Fibroblast of gingiva (primary cell): Measurements from ENCODE around the gene MOGAT2.
A peak's percentile ranks its signal among the peaks of the same experiment; 100 is the strongest.
"Not testable (repeated sequence)": the region's sequence is repeated elsewhere in the genome, so short reads cannot be mapped to it uniquely, and the experiment has no call there.

Source experiments
- DNase-seq: peaks from one replicate; pipeline ENCODE4 v3.0.0-alpha.2; 2011; ENCODE audit warnings: low read depth

The MOGAT2 gene

GRCh38 chr11:75717608-75718418 lies at the start of gene MOGAT2:
TSS of gene MOGAT2 (plus strand) at chr11:75717838. CDS start at chr11:75717889, 51 bp downstream.
- DNase-seq, result no peak

DNA sequence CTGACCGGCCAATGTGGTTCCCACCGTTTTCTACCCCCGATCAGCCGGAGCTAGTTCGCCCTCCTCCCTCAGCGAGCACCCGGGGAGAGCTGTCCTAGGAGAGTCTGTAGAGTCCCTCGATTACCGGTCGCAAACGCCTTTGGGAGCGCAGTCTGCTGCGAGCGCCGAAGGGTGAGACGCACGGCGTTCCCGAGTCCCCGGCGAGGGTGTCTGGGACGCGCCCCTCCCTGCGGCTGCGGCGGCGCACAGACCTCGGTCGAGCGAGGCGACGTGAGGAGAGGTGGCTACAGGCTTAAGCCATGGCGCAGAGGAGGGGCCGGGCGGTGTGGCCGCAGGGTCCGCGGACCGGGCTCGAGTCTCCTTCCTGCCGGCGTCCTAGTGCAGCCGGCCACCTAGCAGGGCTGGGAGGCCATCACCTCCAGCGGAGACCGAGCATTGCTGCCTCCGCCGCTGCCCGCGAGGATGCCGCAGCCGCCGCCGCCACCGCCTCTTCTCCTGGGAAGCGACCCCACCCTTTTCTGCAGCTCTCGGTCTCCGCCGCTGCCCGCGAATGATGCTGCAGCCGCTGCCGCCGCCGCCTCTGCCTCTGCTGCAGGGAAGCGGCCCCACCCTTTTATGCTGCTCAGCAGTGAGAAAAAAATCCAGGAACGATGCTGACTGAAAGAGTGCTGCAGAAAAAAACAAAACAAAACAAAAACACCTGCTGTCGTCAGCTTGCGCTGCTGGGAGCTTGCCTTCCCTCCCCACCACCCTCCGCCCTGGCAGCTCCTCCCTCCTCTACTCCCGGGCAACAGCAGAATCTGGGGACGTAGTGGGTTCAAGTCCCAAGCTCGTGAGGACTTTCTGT lies 49.0 kb upstream of the MOGAT2 start, which contains the start of gene MAP6:
Gene MAP6 (minus strand): TSS at position 588 of the 847 bp plus-strand sequence. CDS start 669 bp downstream, outside the sequence.
- DNase-seq, result no peak

DNA sequence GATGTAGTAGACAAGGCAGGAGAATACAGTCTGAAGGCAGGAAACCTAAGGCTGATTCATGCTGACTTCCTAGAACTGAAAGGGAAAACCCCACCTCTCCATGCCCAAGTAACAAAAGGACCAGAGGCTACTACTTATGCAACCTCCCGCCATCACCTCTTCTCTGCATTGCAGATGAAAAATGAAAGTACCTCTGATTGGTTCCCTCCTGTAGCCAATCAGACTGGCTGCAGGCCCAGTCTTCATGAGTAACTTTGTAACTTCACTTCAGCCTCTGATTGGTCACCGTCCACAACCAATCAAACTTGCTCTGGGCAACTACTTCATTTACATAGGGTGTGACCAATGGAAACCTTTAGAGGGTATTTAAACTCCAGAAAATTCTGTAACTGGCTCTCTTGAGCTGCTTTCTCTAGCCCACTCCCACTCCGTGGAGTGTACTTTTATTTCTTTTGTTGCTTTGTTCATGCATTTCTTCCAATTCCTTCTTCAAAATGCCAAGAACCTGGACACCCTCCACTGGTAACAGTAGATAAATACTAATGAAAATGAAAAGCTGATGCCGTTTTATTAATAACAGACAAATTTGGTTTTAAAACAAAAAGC lies 43.6 kb upstream of the MOGAT2 start:
- peak; percentile 52 for DNase-seq

DNA sequence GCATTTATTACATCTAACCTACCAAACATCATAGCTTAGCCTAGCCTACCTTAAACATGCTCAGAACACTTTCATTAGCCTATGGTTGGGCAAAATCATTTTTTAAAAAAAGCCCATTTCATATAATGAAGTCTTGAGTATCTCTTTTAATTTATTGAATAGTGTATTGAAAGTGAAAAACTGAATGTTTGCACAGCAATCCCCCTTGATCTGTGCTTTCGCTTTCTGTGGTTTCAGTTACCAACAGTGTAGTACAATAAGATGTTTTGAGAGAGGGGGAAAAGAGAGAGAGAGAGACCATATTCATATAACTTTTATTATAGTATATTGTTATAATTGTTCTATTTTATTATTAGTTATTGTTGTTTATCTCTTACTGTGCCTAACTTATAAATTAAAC lies 40.4 kb upstream of the MOGAT2 start:
- no peak for DNase-seq

DNA sequence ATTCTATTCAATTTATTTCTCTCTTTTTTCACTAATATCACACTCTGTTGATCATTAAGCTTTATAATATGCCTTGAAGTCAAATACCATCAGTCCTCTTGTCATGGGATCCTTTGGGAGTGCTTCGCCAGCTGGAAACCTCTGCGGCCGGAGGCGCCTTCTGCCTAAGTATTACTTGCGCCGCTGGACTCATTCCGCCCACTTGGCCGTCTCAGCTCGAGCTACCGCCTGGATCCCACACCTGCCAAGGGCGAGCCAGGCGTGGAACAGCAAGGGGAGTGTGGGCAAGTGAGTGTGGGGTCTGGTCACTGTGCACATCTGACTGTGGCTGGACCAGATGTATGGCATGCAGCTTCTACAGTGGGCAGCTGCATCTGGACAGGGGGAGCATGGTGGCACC lies 39.7 kb upstream of the MOGAT2 start:
- no peak for DNase-seq

- DNase-seq, result no peak
Observed at GRCh38 chr11:75678620-75679259, 38.9 kb upstream of the MOGAT2 start.

GRCh38 chr11:75679566-75679965 lies 38.1 kb upstream of the MOGAT2 start:
- no peak for DNase-seq

DNA sequence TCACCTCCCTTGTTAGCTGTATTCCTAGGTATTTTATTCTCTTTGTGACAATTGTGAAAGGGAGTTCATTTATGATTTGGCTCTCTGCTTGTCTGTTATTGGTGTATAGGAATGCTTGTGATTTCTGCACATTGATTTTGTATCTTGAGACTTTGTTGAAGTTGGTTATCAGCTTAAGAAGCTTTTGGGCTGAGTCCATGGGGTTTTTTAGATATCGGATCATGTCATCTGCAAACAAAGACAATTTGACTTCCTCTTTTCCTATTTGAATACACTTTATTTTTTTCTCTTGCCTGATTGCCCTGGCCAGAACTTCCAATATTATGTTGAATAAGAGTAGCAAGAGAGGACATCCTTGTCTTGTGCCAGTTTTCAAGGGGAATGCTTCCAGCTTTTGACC lies 33.8 kb upstream of the MOGAT2 start:
- DNase-seq, result not testable (repeated sequence)

DNA sequence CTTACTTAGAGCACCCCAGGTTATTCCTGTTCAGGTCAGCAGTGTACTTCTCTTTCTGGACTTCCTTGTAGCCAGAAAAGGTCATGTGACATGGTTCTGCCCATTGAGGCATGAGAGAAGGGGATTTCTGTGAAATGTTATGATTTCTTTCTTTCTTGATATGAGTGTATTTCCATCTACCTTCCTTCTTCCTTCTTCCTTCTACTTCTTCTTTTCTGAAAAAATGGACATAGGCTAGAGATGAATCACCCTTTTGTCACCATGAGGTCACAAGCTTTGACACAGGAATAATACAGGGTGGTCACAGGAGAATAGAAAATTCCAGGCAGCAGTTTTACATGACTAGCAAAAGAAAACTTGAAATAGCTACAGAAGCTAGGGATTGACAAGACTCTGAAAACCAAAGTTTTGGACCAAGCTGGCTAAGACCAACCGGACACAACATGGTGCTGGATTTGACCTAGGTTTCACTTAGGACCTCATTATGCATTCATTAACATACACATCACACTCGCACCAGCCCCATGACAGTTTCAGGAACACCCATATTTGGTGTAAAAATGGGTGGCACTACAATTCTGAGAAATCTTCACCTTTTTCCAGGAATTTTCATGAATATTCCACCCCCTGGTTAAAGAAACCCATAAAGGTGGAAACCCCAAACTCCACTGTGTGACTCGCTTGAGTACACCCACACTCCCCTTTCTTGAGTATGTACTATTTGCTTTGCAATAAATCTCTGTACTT lies 27.6 kb upstream of the MOGAT2 start:
- DNase-seq, result no peak

DNA sequence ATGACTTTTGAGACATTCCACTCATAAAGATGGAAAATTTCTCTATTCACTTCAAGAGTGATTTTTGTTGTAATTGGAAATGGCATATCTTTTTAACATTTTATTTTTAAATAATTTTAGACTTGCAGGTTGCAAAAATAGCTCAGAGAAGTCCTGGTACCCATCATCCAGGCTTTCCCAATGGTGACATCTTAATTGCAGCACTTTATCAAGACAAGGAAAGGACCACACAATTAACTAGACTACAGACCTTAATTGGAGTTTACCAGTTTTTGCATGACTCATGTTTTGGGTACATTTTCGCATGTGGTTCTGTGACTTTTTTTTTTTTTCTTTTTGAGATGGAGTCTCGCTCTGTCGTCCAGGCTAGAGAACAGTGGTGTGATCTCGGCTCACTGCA lies 25.8 kb upstream of the MOGAT2 start:
- no peak for DNase-seq

- no peak for DNase-seq
Observed at GRCh38 chr11:75697906-75698581, 19.6 kb upstream of the MOGAT2 start.

DNA sequence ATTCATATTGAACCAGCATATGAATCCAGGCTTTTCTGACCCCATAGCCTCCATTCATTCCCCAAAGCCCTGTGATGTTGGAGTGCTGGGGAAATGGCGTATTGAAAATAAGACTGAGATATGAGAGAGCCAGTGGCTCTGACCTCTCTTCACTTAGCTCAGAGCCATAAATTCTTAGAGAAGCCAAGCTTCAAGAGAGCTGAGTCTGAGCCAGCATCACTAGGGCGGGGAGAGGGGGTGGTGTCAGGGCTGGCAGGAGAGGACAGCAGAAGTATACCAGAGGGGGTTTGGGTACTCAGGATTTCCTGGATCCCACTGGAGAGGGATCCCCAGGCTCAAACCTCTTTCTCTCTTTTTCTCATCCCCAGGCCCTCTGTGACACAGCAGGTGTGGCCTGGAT lies 16.7 kb upstream of the MOGAT2 start:
- no peak for DNase-seq

- no peak for DNase-seq
Observed at GRCh38 chr11:75703695-75704237, 13.9 kb upstream of the MOGAT2 start.

DNA sequence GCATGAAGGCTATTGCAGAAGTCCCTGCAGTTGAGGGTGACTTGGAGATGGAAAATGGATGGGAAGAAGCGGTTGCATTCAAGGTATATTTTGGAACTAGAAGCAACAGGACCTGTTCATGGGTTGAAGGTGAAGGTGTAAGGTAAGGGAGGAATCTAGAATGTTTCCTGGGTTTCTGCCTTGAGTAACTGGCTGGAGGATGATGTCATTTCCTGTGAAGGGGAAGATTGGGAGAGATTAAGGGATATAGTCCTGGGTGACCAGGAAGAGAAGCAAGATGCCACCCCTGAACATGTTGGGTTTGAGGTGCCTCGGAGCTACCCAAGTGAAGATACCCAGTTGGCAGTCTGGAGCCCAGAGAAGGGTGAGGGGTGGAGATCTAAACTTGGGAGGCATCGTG lies 12.1 kb upstream of the MOGAT2 start:
- DNase-seq, result no peak

- peak; percentile 55 for DNase-seq
Observed at GRCh38 chr11:75706260-75706729, 11.3 kb upstream of the MOGAT2 start.

- DNase-seq, result no peak
Observed at GRCh38 chr11:75714211-75714610, 3.4 kb upstream of the MOGAT2 start.

DNA sequence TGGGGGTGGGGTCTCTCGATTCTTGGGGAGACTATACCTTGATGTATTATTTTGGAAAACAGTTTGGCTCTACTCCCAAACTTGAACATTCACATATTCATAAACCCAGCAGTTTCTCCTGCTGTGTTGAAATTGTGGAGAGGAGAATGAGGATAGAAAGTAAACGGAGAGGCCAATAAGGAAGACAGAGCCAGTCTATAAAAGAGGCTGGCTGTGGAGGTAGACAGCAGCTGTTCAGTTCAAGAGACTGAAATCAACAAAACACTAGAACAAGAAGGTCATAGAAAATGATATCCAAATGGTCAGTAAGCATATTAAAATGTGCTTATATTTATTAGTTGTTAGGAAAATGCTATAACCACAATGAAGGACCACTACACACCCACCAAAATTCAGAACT lies 1.9 kb upstream of the MOGAT2 start:
- no peak for DNase-seq

DNA sequence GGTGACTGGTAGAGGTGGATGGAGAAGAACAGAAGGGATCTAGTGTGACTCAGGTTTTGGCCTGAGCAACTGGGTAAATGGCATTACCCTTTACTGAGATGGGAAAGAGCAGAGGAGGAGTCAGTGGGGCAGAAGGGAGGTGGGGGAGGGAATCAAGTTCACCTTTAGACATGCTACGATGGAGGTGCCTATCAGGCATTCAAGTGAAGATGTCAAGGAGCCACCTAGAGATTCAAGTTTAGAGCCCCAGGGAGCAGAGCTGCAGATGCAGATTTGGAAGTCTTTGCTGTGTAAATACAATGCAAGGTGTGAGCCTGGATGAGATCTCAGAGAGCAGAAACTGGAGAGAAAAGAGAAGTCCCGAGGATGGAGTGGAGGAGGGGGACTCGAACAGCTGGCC lies 979 bp upstream of the MOGAT2 start:
- no peak for DNase-seq

DNA sequence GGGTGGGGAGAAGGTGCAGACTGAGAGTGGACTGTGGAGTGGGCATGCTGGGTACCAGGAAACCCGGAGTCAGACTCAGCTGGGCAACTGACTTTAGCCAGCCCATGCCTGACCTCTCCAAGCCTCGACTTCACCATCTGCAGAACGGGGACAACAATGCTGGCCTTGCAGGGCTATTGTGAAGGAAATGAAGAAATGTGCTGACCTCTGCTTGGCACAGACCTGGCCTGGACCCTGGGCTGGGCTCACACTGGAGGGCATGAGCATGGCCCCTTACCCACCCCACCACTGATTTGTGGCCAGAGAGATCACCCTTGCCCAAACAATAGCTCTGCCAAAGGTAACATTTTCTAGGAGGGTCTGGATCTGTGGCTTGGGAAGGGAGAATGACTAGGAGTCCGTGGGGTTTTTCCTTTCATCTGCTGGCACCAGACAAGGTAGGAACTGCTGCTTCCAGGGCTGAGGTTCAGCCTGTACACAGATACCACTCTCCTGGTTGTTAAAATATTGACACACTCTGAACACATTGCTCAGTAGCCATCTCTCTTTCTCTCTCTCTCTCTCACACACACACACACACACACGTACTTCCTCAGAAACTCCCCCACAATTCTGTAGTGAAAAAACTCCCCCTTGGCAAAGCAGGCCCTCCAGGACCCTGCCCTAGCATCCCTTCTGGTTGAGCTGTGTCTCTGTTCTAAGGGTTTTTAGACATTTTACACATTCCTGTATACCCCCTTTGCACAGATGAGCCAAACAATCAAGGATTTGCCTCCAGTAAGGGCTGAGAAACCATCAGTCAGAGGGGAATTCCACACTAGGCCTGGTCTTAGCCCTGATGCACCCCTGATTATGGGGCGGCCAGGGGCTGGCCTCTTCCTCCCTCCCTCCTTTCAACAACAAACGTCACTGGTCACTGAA lies 1.0 kb downstream of the MOGAT2 start:
- DNase-seq, result no peak
